T-helper 1 cell (primary cell): ENCODE results near the gene PEF1.

Experiments used
- DNase-seq, 5 donors: peaks; one replicate each; pipeline ENCODE4 v3.0.0-alpha.2; 2012 to 2020

PEF1 gene

DNA sequence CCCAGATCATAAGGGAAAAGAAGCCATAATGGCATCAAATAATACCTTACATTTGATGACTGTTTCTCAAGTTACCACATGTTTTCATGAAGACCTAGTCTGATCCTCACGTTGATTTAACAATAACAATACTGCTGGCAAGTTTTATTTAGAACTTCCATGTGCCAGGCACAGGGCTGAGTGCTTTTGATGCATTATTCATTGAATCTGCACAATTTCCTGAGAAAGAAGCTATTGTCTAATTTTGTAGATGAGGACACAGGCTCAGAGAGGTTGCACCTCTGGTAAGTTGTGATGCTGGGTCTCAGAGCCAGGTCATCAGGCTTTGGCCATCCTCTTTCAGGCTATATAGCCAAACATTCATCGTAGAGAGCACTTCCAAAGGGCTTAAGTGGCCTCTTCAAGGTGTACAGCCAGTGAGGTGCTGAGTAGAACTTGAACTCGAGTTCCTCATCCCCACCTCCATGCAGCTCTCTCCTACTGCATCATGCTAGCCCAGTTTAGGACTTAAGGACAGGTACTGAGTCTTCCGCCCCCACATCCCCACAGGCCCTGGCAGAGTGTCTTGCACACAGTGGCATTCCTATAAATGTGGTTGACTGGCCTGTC, 8.3 kb upstream of the PEF1 start:
- no peak for DNase-seq

DNA sequence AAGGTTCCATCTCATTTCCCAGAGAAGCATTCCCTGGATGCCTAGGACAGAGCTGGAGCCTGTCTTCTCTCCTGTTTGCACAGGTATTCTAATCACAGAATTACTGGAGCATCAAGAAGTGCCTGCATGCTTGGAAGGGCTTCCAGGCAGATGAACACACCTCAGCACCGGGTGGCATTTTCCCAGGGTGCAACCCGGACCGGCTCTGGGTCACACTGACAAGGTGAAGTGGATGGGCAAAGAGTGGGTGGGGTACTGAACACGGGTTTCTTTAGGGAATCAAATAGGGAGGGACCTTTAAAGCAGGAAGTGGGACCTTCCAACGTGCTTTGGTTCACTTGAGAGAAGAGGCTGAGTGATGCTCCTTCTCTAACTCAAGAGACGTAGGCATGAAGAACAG, 7.1 kb upstream of the PEF1 start:
- DNase-seq = no peak

- DNase-seq = no peak
Measured at GRCh38 chr1:31651089-31651420, 6.4 kb upstream of the PEF1 start.

GRCh38 chr1:31650161-31651088, 5.7 kb upstream of the PEF1 start:
- DNase-seq = no peak

- no peak for DNase-seq
Measured at GRCh38 chr1:31648641-31649357, 4.1 kb upstream of the PEF1 start.

DNA sequence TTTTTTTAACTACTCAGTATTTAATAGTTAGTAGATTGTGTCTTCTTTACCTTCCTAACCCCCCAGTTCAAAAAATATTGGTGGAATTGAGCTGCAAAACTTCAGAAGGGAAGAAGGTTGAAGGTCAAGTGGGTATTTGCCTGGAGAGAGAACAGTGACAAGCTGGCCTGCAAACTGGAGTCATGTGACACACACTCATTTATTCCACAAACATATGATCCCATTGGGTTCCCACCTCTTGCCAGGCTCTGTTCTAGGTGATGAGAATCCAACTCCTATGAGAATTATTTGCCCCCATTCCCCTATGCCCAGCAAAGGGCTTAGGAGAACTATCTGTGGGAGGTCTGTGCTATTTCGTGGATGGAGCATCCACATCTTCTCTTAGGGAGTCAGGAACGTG, 3.5 kb upstream of the PEF1 start:
- no peak for DNase-seq

DNA sequence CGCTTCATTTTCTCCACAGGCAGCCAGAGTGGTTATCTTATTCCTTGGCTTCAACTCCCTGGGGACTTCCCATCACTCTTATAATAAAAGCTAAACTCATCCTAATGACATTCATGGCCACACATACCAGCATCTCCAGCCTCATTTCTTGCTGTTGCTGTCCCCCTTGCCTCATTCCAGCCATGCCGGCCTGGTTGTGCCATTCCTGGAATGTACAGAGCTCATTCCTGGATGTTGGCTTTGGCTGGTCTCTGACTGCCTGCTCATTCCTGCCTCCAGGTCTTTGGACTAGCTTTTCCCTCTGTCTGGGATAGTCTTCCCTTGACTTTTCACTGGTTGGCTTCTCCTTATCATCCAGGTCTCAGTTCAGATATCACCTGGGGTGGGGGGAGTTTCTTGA, 2.4 kb upstream of the PEF1 start:
- no peak for DNase-seq

DNA sequence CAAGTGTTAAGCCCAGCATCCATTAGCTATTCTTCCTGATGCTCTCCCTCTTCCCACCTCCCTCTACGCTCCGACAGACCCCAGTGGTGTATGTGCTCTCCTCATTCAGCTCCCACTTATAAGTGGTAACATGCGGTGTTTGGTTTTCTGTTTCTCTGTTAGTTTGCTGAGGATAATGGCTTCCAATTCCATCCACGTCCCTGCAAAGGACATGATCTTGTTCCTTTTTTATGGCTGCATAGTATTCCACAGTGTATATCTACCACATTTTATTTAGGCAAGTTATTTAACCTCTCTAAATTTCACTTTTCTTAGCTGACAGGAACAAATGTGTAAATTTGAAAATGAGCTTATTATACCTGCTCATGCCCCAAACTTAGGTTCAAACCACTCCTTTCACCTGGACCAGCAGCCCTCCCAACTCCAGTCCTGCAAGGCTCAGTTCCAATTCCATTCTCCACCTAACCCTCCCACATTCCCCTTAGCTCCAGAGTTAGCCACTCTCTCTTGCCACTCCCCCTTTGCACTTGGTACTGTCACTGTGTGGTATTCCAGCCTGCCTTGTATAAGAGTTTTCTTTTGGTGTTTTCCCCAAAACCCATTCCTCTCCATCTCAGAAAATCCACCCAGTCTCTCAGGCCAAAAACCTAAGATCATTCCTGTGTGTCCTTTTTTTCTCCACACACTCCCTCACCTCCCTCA, 1.7 kb upstream of the PEF1 start:
- no peak for DNase-seq

DNA sequence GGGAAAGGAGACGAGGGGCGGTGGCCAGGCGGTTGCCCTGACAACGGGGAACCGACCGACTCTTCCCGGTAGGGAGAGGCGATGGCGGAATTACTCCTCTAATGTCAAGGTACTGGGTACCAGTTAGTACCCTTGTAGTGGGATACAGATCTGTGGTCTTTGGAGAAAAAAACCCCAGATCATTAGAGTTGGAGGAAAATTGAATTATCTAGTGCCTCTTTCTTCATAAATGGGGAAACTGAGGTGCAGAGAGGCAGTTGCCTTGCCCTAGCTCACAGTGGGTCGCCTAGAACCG, 545 bp upstream of the PEF1 start:
- DNase-seq = no peak

- DNase-seq = no peak
Measured at GRCh38 chr1:31643976-31644559, 608 bp downstream of the PEF1 start.

GRCh38 chr1:31642897-31643296, 1.8 kb downstream of the PEF1 start:
- DNase-seq = no peak

- no peak for DNase-seq
Measured at GRCh38 chr1:31642366-31642765, 2.3 kb downstream of the PEF1 start.

DNA sequence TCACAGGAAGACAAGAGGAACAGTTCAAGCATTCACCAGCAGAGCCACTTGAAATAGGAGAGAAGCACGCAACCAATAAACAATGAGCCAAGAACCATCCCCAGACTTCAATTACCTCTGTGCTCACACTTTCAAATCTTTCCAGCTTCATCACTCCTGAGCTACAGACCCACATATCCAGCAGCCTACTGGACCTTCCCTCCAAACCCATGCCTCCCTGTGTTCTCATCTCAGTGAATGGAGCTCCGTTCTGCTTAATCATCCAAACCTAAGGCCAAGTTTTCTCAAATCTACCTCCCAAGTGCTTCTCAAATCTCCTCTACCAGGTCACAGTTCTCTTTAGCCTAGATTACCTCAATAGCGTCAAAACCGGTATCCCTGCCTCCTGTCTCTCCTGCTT, 3.7 kb downstream of the PEF1 start:
- no peak for DNase-seq

DNA sequence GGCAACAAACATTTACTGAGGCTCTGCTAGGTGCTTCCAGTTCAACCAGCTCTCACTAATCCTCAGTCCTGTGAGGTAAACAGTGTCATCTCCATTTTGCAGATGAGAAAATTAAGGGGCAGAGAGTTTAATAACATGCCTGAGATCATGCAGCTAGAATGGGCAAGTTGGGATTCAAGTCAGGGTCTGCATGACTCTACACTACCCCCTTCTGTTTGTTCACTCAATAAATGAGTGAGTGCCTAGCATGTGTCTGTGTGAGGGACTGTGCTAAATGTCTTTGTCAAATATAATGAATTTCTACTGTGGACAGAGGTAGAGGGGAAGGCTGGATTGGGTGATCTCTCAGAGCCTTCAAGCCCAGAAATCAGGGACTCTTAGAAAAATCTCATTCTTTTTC, 4.5 kb downstream of the PEF1 start:
- no peak for DNase-seq

DNA sequence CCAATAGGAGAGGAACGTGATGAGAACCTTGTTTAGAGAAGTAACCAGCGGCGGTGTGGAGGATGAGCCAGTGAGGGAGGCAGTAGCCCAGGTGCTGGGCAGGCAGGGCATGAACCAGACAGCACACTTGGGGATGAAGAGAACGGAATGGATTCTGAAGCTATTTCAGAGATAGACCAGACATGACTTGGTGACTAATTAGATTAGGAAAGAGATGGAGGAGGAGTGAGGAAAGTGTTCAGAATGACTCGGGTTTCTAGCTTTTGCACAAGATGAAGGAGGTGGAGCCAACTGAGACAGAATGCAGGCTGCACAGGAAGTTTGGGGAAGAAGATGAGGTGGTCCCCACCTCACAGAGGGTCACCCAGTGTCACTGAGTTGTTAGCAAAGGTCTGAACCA, 5.1 kb downstream of the PEF1 start:
- no peak for DNase-seq

- no peak for DNase-seq
Measured at GRCh38 chr1:31637915-31638673, 6.6 kb downstream of the PEF1 start.

GRCh38 chr1:31633117-31633516, 11.6 kb downstream of the PEF1 start:
- peak in 1 of 5 donors; percentile 28 for DNase-seq

GRCh38 chr1:31632649-31633048, 12.0 kb downstream of the PEF1 start:
- DNase-seq = no peak

GRCh38 chr1:31628931-31629556, 15.6 kb downstream of the PEF1 start:
- no peak for DNase-seq

DNA sequence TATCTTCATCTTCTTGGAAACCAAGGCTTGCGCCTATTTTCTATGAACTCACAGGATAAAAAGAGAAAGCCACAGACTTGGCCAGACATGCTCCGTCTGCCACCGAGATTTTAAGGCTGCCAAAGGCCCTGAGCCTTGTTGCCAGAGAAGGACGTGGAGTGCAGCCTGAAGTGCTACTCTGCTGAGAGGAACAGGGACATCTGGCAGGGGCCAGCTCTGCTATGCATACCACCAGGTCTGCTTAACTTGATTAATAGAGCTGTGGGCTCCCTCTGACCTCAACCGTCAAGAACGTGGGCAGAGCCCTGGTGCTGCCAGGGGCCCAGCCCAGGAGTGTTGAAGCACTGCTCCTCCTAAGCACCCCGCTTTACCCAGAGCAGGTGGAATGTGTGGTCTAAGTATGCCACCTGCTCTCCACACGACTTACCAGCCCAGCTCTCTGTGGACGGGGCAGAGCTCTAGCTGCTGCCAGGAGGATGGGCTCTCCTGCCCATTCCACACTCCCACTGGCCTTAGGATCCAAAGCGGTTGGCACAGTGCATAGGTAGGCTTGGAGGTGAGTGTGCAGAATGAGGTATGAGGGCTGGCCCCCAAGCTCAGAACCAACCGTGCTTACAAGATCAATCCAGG, 16.6 kb downstream of the PEF1 start:
- no peak for DNase-seq

GRCh38 chr1:31627301-31627929, 17.3 kb downstream of the PEF1 start:
- no peak for DNase-seq
